NK-92 (cell line): ENCODE data around the gene DYNLT5.

Experiments
- DNase-seq: peaks from one replicate; lab custom pipeline; 2025; ENCODE audit not compliant: unreplicated experiment; lab: John Stamatoyannopoulos, UW

Gene DYNLT5

GRCh38 chr1:66747501-66747900, 4.8 kb upstream of the DYNLT5 start:
- no peak for DNase-seq

GRCh38 chr1:66750577-66750976, 1.7 kb upstream of the DYNLT5 start:
- DNase-seq: no peak

GRCh38 chr1:66751160-66751559, 1.1 kb upstream of the DYNLT5 start:
- DNase-seq: no peak

DNA sequence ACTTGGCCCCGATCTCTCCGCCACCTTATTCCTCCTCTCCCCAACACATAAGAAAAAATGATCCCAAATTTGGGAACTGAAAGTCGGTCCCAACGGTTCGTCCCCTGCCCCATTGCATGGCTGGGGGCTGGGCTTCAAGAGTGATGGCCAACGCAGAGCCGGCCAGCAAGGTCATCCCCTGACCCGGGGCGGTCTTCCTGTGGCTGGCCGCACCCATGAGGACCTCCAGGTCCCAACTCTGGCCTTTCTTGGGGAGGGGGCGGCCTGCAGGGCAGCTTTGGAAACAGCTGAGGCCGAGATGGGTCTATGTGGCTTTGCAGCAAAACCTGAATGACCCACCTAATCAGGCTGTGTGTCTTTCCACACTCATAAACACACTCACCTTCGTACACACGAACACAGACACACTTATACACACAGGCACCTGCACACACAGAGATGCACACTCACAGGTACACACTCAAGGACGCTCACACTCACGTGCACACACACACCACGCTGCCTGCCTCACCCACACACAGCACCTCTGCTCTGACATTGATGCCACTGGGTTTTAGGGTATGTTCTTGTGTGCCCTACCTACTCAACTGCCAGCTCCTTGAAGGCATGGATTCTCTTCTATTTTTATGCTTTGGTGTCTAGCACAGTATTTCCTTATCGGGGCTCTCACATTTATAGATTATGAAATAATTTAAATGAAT, 562 bp downstream of the DYNLT5 start:
- DNase-seq: no peak

GRCh38 chr1:66757722-66758240, 5.5 kb downstream of the DYNLT5 start:
- no peak for DNase-seq

GRCh38 chr1:66758241-66758755, 6.0 kb downstream of the DYNLT5 start:
- no peak for DNase-seq

DNA sequence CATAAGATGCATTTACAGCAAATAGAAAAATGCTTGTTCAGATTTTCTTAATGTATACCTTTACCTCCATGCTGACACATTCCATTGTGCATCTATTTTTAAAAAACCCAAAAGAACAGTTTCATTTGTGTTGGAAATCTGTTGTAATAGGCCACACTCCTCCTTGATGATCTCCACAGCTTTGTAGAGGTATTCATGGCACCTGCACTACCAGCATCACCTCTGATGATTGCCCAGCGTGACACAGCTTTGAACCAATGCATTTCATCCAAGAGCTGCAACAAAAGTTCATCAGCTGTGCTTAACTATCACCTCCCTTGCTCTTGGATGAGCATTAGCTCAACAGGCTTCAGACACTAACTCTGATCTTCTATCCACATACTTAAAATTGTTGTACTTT, 8.2 kb downstream of the DYNLT5 start:
- DNase-seq: no peak

- no peak for DNase-seq
These were observed 9.0 kb downstream of the DYNLT5 start for GRCh38 chr1:66761221-66761620.

- DNase-seq: no peak
These were observed 12.8 kb downstream of the DYNLT5 start for GRCh38 chr1:66764994-66765578.

DNA sequence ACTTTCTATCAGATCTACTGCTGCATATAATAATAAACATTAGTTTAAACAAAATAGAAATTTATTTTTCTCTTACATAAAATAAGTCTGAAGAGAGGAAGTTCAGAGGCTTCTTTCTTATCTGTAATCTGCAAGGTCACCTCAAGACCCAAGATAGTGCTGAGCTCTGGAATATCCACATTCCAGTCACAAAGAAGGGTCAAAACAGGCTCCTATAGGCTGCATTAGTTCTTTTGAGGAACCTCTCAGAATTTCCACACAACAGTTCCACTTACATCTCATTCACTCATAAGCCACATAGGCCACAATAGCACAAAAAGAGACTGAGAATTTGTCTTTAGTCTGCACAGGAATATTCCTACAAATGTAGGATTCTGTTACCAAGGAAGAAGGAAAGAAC, 15.4 kb downstream of the DYNLT5 start:
- DNase-seq: no peak

DNA sequence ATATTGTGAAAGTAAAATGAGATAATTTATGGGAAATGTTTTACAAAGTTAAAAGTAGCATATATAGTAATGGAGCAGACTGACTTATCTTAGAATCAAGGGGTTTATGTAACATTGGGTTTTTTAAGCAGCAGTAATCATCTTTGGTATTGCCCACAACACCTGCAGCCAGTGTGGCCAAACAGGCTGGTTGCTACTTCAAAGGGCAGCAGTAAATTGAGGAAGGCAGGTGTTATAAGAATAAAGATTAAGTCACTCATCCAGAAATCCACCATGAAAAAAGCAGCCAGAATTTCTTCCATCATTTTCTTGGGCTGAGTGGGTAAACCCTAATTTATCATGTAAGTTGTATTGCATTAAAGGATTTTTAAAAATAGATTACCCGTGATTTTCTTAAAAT, 16.7 kb downstream of the DYNLT5 start:
- DNase-seq: no peak

DNA sequence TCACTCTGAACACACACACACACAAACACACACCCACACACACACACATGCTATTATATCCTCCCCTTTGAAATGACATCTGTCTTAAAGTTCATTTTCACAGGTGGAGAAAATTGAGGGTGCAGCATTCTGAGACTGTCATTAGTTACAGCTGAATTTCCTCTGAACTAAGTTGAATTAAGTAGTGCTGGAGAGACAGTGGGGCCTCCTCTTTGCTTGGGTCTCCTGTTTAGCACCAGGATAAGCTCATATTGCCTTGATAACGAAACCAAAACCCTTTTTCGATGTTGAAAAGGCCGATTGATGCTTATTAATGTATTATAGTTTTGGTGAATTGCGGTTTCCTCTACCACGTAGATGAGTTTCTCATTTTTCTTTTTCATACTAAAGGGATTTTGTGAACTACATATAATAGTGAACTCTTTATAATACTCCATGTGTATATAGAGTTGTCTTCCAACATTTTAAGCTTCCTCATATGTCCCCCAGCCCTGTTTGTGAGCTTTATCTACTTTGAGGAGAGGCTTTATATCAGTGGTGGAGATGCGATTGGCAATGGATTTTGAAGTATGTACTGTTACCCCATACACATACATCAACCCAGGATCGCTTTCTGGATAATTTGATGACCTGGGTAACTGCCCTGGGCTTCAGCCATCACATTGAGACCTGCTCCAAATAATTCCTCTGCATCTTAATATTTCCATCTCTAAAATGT, 17.4 kb downstream of the DYNLT5 start:
- no peak for DNase-seq

GRCh38 chr1:66770240-66770639, 18.0 kb downstream of the DYNLT5 start:
- no peak for DNase-seq

GRCh38 chr1:66770694-66771093, 18.4 kb downstream of the DYNLT5 start:
- no peak for DNase-seq

GRCh38 chr1:66773227-66773626, 21.0 kb downstream of the DYNLT5 start:
- no peak for DNase-seq

GRCh38 chr1:66774438-66774837, 22.2 kb downstream of the DYNLT5 start:
- DNase-seq: no peak

DNA sequence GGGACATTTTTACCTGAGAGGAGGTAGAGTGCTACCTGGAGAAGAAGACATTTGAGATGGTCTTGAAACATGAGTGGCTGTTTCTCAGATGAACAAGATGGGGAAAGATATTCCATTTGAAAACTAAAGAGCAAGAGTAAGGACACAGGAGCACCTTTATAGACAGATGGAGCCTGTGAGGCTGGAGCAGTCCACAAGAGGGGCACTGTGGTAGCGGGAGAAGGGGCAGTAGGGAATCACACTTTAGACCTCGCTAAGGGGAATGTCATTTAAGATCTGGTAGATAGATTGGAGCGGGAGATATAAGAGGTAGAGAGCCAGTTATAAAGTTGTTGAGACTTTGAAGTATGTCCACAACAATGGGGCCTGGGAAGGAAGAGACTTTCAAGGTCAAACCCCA, 23.4 kb downstream of the DYNLT5 start:
- DNase-seq: no peak

GRCh38 chr1:66777831-66778230, 25.6 kb downstream of the DYNLT5 start:
- no peak for DNase-seq

GRCh38 chr1:66778266-66778665, 26.0 kb downstream of the DYNLT5 start:
- no peak for DNase-seq

- no peak for DNase-seq
These were observed 26.7 kb downstream of the DYNLT5 start for GRCh38 chr1:66778969-66779368.

GRCh38 chr1:66779475-66780078, 27.3 kb downstream of the DYNLT5 start:
- DNase-seq: no peak
